GM18519 (cell line): ENCODE results near the gene SYNM.

ENCODE experiments used
- ATAC-seq: cut with Tn5 transposase; IDR thresholded peaks from one replicate; pipeline ENCODE4 v1.9.1; 2021; ENCODE audit warnings: mild to moderate bottlenecking, moderate library complexity; ENCODE audit not compliant: unreplicated experiment, low FRiP score

SYNM gene

GRCh38 chr15:99121691-99122410, 17.0 kb downstream of the SYNM start:
- no peak for ATAC-seq

- no peak for ATAC-seq
Measured at GRCh38 chr15:99122831-99123712, 18.2 kb downstream of the SYNM start.

- no peak for ATAC-seq
Measured at GRCh38 chr15:99123713-99124451, 19.0 kb downstream of the SYNM start.

- no peak for ATAC-seq
Measured at GRCh38 chr15:99124641-99125040, 19.8 kb downstream of the SYNM start.

DNA sequence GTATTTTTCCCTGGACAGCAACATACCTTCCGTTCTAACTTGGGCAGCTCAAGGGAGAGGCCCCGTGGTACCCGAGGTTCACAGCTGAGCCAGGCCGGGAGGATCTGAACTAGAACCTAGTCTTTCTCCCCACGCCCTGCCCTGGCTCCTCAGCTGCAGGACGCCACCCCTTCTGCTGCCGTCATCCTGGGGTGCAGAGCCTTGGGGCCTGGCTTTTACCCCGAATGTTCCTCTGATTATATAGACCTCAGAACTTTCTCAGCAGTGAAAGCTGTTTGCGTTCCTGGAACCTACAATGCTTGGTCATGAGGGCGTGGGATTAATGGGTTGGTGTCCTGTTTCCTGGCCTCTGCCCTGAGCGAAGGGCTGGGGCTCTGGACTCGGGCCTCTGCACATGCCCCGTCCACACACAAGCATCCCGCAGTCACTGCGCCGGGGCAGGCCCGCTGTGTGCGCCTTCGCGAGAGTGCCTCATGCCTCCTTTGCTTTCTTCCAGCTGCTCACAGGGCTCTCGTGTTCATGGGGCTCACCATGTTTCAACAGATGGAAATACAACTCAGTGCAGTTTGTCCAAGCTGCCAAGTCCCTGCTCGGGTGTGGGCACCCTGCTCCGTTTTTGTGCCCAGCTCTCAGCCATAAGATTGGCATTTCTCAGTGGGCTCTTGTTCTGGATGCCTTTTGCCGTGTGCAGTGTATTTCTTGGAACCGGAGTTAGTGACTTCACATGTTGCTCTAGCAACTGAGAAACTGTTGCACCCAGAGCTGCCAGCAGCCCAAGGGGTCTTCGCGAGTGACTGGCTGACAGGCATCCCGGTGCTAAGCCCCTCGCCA, 20.4 kb downstream of the SYNM start:
- no peak for ATAC-seq

GRCh38 chr15:99126131-99126588, 21.3 kb downstream of the SYNM start:
- ATAC-seq = no peak

DNA sequence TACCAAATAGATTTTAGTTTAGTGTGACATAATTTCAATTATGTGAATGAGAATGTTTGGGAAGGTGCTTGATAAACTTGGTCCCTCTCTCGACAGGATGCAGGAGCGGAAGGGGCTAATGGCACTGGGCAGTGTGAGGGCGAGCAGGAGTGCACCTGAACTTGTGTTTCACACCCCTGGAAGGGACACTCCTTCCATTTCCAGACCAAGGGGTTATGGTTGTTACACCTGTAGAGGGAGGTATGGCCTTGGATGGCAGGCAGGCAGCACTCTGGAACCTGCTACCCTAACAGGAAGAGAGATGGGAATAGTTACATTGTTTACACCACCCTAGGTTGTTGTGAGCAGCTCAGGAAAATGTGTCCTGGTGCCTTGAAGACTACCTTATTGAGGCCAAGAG, 22.1 kb downstream of the SYNM start:
- ATAC-seq = no peak

DNA sequence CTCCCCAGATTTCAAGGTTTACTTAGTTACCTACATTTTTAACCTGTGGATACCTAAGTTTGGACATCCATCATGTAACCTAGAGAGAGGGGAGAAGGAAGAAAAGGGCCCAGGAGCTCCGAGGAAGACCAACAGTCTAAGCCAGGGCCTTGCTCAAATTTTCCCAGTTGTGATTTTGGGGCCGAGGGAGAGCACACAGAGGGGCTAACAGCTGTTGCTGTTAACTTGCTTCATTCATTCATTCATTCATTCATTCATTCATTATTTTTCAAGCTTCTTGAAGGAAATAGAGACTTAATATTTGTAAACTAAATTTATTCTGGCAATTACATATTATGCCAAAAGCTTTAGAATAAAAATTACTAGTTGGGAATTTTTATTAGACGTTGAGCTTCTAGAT, 22.9 kb downstream of the SYNM start:
- ATAC-seq = no peak

DNA sequence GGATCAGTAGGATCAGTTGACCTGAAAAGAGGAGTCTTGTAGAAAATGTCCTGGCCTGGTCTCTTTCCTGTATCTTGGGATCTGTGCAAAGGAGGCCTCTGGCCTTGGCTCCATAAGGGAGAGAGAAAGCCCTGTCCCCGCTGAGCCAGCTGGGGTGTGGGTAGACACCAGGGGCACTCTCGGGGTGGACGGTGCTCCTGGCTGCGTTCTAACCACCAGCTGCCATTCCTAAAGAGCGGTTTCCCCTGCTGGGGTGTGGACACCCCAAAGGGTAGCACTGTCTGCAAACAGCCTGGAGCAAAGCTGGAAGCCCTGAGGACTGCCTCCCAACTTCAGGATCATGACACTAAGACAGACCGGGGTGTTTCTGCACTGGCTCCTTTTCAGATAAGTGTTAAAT, 23.5 kb downstream of the SYNM start:
- no peak for ATAC-seq

GRCh38 chr15:99129644-99130043, 24.8 kb downstream of the SYNM start:
- no peak for ATAC-seq

DNA sequence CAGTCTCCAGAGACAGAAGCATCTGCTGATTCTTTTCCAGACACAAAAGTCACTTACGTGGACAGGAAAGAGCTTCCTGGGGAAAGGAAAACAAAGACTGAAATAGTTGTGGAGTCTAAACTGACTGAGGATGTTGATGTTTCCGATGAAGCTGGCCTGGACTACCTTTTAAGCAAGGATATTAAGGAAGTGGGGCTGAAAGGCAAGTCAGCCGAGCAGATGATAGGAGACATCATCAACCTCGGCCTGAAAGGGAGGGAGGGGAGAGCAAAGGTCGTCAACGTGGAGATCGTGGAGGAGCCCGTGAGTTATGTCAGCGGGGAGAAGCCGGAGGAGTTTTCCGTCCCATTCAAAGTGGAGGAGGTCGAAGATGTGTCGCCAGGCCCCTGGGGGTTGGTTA, 25.4 kb downstream of the SYNM start:
- no peak for ATAC-seq

DNA sequence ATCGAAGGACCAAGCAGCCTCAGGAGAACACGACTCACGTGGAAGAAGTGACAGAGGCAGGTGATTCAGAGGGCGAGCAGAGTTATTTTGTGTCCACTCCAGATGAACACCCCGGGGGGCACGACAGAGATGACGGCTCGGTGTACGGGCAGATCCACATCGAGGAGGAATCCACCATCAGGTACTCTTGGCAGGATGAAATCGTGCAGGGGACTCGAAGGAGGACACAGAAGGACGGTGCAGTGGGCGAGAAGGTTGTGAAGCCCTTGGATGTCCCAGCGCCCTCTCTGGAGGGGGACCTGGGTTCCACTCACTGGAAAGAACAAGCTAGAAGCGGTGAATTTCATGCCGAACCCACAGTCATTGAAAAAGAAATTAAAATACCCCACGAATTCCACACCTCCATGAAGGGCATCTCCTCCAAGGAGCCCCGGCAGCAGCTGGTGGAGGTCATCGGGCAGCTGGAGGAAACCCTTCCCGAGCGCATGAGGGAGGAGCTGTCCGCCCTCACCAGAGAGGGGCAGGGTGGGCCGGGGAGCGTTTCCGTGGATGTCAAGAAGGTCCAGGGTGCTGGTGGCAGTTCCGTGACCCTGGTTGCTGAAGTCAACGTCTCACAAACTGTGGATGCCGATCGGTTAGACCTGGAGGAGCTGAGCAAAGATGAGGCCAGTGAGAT, 26.0 kb downstream of the SYNM start:
- no peak for ATAC-seq

- ATAC-seq = no peak
Measured at GRCh38 chr15:99131441-99132023, 26.7 kb downstream of the SYNM start.

DNA sequence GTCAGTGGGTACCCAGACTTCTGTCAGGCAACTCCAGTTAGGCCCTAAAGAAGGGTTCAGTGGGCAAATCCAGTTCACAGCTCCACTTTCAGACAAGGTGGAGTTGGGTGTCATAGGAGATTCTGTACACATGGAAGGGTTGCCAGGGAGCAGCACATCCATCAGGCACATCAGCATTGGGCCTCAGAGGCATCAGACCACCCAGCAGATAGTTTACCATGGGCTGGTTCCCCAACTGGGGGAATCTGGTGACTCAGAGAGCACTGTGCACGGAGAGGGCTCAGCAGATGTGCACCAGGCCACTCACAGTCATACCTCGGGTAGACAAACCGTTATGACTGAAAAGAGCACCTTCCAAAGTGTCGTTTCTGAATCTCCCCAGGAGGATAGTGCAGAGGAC, 27.2 kb downstream of the SYNM start:
- ATAC-seq = no peak

GRCh38 chr15:99132634-99133287, 27.9 kb downstream of the SYNM start:
- no peak for ATAC-seq

GRCh38 chr15:99134317-99134821, 29.5 kb downstream of the SYNM start:
- ATAC-seq = no peak

- peak; percentile 76 for ATAC-seq
Measured at GRCh38 chr15:99135194-99135593, 30.3 kb downstream of the SYNM start.

DNA sequence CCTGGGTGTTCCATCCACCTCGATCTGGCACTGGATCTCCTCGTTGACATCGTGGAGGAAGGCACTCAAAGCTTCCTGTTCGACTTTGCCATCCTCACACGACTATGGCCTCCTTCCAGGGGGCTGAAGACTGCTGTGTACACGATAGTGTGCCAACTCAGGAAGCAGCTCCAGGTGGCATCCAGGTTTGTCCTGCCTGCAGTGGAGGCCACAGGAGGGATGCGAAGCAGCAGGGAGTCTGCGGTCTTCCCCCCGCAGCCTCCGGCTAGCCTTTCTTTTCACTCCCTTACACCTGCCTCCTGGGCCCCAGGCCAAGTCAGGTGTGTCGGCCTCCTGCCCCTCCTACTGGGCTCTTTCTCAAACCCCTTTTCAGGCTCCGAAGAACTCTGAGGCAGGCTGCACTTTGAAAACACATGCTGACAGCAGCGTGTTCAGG, 32.2 kb downstream of the SYNM start:
- no peak for ATAC-seq

- ATAC-seq = no peak
Measured at GRCh38 chr15:99137877-99138276, 33.0 kb downstream of the SYNM start.
